ENCODE results near the gene DNAJA4.
"Not testable (repeated sequence)": the region's sequence is repeated elsewhere in the genome, so short reads cannot be mapped to it uniquely, and the experiment has no call there.

Gene DNAJA4

DNA sequence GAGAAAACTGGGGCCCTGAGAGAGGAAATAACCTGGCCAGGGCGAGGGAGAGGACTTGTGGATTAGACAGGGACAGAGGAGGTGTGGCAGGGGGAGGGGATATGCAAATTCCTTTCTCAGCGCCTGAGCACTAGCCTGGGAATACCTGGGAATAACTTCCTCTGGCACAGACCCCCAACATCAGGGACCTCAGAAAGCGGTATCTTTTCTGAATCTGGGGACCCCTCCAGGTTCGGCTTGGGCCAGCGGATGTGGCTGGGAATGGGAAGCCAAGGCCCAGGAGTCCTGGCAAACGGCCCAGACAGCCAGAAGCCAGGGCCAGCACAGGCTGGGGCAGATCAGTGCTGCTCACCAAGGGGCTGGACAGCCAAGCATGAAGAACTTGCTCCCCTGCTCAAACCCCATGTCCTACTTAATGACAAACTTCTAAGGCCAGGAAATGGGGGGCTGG lies 20.8 kb upstream of the DNAJA4 start:
- H4K20me1 ChIP-seq, result no peaks in the 10 kb centered on the region
- no peak overlapping the region for H3K9ac ChIP-seq
- no peaks in the 10 kb centered on the region for H3K9me3 ChIP-seq
- no peak overlapping the region for H3K27ac ChIP-seq
- no peaks in the 10 kb centered on the region for H3K36me3 ChIP-seq
- peaks cover 17% of the 10 kb centered on the region for H3K4me1 ChIP-seq
- H3K27me3 ChIP-seq, result no peaks in the 10 kb centered on the region
- no peak for TF ChIP-seq Cebpa-rat (IDR thresholded peaks at IDR 0.05)
- no peak overlapping the region for H3K4me3 ChIP-seq
- H3K4me2 ChIP-seq, result peak overlapping the region; percentile 44

DNA sequence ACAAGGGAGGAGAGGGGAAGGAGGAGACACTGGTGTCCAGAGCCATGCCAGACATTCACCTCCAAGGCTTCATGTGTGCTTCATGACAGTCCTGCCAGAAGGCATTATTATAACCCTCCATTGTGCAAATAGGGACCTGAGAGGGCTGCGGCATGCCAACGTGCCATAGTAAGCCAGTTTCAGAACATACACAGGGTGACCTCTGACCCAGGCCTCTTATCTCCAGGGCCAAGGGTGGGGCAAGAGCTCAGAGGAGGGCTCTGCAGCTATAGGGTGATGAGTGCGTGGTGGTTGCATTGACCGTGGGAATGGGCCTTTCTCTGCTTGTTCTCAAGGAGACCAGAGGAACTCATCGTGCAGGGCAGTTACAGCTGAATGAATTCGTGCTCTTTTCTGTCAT lies 20.3 kb upstream of the DNAJA4 start:
- Histone ChIP-seq H3K36me3 (no peaks in the 10 kb centered on the region), H3K9me3 (no peaks in the 10 kb centered on the region), H3K4me3 (no peak overlapping the region), H3K27ac (no peak overlapping the region), H3K27me3 (no peaks in the 10 kb centered on the region), H3K4me1 (peaks cover 17% of the 10 kb centered on the region), H4K20me1 (no peaks in the 10 kb centered on the region), H3K4me2 (peak overlapping the region; percentile 44; the same call in 1 of the 2 replicates), H3K9ac (no peak overlapping the region)
- no peak for TF ChIP-seq Cebpa-rat (IDR thresholded peaks at IDR 0.05)

DNA sequence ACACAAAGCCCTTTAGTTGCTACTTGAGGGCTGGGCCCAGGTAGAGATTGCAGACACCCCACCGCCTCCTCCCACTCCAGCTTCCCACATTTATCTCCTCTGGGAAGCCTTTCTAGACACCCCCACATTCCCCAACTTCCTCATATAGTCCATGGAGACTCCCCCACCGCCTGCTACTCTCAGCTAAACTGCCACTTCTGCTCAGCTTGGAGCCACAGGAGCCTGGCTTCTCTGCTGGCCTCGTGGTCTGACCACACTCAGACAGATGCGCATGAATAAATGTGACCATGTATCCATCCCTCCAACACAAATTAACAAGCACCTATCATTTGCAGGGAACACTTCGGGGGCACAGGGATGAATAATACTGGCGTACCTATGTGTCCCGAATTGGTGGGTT lies 19.5 kb upstream of the DNAJA4 start:
- no peak overlapping the region for H3K4me2 ChIP-seq
- no peaks in the 10 kb centered on the region for H3K9me3 ChIP-seq
- no peaks in the 10 kb centered on the region for H3K36me3 ChIP-seq
- H3K27me3 ChIP-seq, result no peaks in the 10 kb centered on the region
- H3K4me3 ChIP-seq, result no peak overlapping the region
- H3K4me1 ChIP-seq, result peaks cover 17% of the 10 kb centered on the region
- TF ChIP-seq Cebpa-rat (IDR thresholded peaks at IDR 0.05), result no peak
- H4K20me1 ChIP-seq, result no peaks in the 10 kb centered on the region
- H3K27ac ChIP-seq, result no peak overlapping the region
- H3K9ac ChIP-seq, result no peak overlapping the region

DNA sequence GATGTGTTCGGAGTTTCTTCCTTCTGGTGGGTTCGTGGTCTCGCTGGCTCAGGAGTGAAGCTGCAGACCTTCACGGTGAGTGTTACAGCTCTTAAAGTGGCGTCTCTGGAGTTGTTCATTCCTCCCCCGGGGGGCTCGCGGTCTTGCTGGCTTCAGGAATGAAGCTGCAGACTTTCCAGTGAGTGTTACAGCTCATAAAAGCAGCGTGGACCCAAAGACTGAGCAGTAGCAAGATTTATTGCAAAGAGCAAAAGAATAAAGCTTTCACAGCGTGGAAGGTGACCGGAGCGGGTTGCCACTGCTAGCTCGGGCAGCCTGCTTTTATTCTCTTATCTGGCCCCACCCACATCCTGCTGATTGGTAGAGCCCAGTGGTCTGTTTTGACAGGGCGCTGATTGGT lies 19.0 kb upstream of the DNAJA4 start:
- not testable (repeated sequence) for H3K9ac ChIP-seq, H3K4me2 ChIP-seq, H3K9me3 ChIP-seq, H3K27ac ChIP-seq, H3K4me3 ChIP-seq, H3K36me3 ChIP-seq, H4K20me1 ChIP-seq, H3K27me3 ChIP-seq
- peaks cover 17% of the 10 kb centered on the region for H3K4me1 ChIP-seq

DNA sequence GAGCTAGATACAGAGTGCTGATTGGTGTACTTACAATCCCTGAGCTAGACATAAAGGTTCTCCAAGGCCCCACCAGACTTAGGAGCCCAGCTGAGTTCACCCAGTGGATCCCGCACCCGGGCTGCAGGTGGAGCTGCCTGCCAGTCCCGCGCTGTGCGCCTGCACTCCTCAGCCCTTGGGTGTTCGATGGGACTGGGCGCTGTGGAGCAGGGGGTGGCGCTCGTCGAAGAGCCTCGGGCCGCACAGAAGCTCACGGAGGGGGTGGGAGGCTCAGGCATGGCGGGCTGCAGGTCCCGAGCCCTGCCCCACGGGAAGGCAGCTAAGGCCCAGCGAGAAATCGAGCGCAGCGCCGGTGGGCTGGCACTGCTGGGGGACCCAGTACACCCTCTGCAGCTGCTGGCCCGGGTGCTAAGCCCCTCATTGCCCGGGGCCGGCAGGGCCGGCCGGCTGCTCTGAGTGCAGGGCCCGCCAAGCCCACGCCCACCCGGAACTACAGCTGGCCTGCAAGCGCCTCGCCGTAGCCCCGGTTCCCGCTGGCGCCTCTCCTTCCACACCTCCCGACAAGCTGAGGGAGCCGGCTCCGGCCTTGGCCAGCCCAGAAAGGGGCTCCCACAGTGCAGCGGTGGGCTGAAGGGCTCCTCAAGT lies 18.3 kb upstream of the DNAJA4 start:
- H3K4me2 ChIP-seq, H3K36me3 ChIP-seq, H3K4me3 ChIP-seq, H3K9me3 ChIP-seq, H3K27ac ChIP-seq, H3K9ac ChIP-seq, H4K20me1 ChIP-seq, H3K27me3 ChIP-seq: not testable (repeated sequence)
- H3K4me1 ChIP-seq, result peaks cover 17% of the 10 kb centered on the region

DNA sequence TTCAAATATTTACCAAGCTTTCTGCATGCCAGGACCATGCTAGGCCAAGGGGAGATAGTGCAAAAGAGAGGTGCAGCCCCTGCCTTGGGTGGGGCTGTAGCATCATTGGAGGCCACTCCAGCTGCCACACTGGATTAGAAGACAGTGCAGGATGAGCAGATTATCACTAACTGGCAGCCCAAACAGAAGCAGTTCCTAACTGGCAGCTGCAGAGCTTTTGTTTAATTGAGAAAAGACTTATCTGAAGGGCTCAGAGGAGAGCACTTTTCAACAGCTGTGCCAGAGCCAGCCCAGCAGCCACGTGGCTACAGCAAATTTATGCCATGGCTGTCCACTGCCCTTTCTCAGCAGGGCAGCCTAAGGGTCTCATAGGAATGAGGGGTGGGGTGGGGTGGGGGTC lies 16.5 kb upstream of the DNAJA4 start:
- TF ChIP-seq Cebpa-rat (IDR thresholded peaks at IDR 0.05), result no peak
- H3K9ac ChIP-seq, result no peak overlapping the region
- no peak overlapping the region for H3K4me2 ChIP-seq
- H3K4me3 ChIP-seq, result no peak overlapping the region
- no peak overlapping the region for H3K27ac ChIP-seq
- H3K36me3 ChIP-seq, result no peaks in the 10 kb centered on the region
- peaks cover 17% of the 10 kb centered on the region for H3K4me1 ChIP-seq
- no peaks in the 10 kb centered on the region for H3K27me3 ChIP-seq
- H4K20me1 ChIP-seq, result no peaks in the 10 kb centered on the region
- H3K9me3 ChIP-seq, result no peaks in the 10 kb centered on the region

DNA sequence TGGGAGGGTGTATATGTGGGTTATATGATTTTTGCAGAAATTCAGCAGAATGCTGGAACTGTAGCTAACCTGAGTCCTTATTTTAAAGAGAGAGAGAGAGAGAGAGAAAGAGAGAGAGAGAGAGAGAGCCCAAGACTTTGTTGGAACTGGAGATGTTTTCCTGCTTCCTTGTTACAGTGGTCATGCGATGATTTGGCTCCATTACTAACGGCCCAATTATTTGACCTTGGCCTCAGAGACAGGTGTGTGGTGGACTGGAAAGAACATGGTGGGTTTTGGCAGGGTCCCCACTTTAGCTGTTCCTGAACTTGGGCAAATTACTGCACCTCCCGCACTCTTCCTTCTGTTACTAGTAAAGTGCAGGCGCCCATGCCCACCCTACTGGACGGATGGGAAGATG lies 15.2 kb upstream of the DNAJA4 start:
- no peaks in the 10 kb centered on the region for H3K27me3 ChIP-seq
- H3K27ac ChIP-seq, result no peak overlapping the region
- H3K4me3 ChIP-seq, result no peak overlapping the region
- H3K4me2 ChIP-seq, result no peak overlapping the region
- TF ChIP-seq Cebpa-rat (IDR thresholded peaks at IDR 0.05), result no peak
- no peaks in the 10 kb centered on the region for H3K9me3 ChIP-seq
- peaks cover 8% of the 10 kb centered on the region; the same call in 1 of the 2 replicates for H3K4me1 ChIP-seq
- H3K36me3 ChIP-seq, result no peaks in the 10 kb centered on the region
- no peaks in the 10 kb centered on the region for H4K20me1 ChIP-seq
- no peak overlapping the region for H3K9ac ChIP-seq

DNA sequence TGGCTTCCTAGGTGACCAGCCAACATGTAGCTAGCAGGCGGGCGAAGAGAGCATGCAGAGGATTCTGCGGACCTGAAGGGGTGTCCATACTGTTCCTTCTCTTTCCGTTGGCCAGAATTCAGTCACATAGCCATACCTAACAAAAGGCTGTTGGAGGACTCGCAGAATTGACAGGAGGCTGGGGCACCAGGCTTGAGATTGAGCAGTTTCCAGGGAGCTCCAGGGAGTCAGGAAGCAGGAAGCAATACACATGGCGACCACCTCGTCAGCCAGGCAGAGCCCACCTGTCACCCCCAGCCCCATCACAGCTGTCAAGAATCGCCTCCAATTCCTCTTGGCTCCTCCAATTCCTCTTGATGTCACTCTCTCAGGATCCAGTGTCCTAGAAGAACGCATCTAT lies 13.2 kb upstream of the DNAJA4 start:
- H3K4me1 ChIP-seq, result no peaks in the 10 kb centered on the region
- TF ChIP-seq Cebpa-rat (IDR thresholded peaks at IDR 0.05), result no peak
- H3K4me3 ChIP-seq, result no peak overlapping the region
- no peak overlapping the region for H3K4me2 ChIP-seq
- H3K36me3 ChIP-seq, result no peaks in the 10 kb centered on the region
- H3K27ac ChIP-seq, result no peak overlapping the region
- H3K9me3 ChIP-seq, result no peaks in the 10 kb centered on the region
- no peaks in the 10 kb centered on the region for H4K20me1 ChIP-seq
- H3K27me3 ChIP-seq, result no peaks in the 10 kb centered on the region
- no peak overlapping the region for H3K9ac ChIP-seq

DNA sequence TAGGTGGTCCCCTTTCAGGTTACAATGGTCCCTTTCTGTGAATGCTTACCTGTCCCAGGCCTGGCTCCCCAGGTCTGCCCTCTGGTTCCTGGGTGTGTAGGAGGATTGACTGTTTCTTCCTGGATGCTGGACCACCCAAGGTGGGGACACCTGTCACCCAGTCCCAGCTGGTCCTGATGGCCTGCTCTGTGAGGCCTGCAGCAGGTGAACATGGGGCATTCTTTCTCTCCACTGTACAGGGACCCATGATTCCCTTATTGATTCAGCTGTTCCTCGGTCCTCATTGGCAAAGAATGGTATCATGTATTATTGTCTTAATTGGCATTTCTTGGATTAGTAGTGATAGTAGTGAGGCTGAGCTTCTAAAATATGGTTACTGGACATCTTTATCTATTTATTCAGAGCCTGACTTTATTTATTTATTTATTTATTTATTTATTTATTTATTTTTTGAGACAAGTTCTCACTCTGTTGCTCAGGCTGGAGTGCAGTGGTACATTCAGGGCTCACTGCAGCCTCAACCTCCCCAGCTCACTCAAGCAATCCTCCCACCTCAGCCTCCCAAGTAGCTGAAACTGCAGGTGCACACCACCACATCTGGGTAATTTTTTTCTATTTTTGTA lies 8.8 kb upstream of the DNAJA4 start:
- Histone ChIP-seq H3K27ac (no peak overlapping the region), H3K27me3 (no peaks in the 10 kb centered on the region), H3K9ac (no peak overlapping the region), H3K4me1 (no peaks in the 10 kb centered on the region), H3K4me3 (no peak overlapping the region), H3K9me3 (no peaks in the 10 kb centered on the region), H3K36me3 (no peaks in the 10 kb centered on the region), H3K4me2 (no peak overlapping the region), H4K20me1 (no peaks in the 10 kb centered on the region)
- no peak for TF ChIP-seq Cebpa-rat (IDR thresholded peaks at IDR 0.05)

DNA sequence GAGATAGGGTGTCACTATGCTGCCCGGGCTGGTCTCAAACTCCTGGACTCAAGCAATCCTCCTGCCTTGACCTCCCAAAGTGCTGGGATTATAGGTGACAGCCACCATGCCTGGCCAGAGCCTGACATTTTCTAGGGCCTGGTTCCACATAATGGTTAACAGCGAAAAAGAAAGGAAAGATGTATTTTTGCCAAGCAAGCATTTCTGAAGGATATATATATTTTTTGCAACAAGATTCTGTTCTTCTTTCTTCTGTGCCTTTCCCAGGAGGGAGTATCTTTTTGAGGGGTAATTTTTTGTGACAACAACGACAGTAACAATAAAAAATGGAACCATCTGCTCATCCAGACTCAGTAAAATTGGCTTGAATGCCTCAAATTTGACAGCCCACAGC lies 8.3 kb upstream of the DNAJA4 start:
- no peak overlapping the region for H3K27ac ChIP-seq
- no peak for TF ChIP-seq Cebpa-rat (IDR thresholded peaks at IDR 0.05)
- no peaks in the 10 kb centered on the region for H3K4me1 ChIP-seq
- no peak overlapping the region for H3K9ac ChIP-seq
- no peak overlapping the region for H3K4me2 ChIP-seq
- H4K20me1 ChIP-seq, result no peaks in the 10 kb centered on the region
- no peaks in the 10 kb centered on the region for H3K27me3 ChIP-seq
- H3K9me3 ChIP-seq, result no peaks in the 10 kb centered on the region
- no peaks in the 10 kb centered on the region for H3K36me3 ChIP-seq
- H3K4me3 ChIP-seq, result no peak overlapping the region

DNA sequence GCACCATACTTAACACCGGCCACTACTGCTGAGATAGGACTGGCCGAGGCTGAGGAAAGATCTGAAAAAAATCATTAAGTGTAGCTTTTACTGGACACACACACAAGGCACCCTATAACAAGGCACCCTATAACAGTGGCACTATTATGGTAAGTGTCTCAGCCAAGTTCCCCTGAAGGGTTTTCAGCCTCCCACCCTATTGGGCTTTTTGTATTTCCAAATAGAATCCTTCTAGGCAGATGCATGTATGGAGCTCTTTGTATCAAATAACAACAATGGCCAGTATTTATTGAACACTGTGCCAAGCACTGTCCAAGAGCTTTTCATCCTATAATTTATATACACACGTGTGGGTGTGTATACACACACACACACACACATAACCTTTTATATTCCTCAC lies 6.7 kb upstream of the DNAJA4 start:
- H3K4me2 ChIP-seq, result no peak overlapping the region
- no peaks in the 10 kb centered on the region for H3K4me1 ChIP-seq
- H3K9ac ChIP-seq, result no peak overlapping the region
- TF ChIP-seq Cebpa-rat (IDR thresholded peaks at IDR 0.05), result no peak
- H3K27me3 ChIP-seq, result peaks cover under 1% of the 10 kb centered on the region; the same call in 1 of the 2 replicates
- no peak overlapping the region for H3K27ac ChIP-seq
- no peaks in the 10 kb centered on the region for H3K9me3 ChIP-seq
- no peak overlapping the region for H3K4me3 ChIP-seq
- no peaks in the 10 kb centered on the region for H3K36me3 ChIP-seq
- H4K20me1 ChIP-seq, result no peaks in the 10 kb centered on the region

Data from BLaER1 (cell line).